ENCODE results near the gene CARD6. TPM values are rescaled to one million over a fixed set of nuclear protein-coding genes. Genes with fewer than 3 reads are reported as not detected.

Gene CARD6
- total and polyA plus RNA-seq, 7 donors = 1.1 to 4.1 (median 3.0) TPM

DNA sequence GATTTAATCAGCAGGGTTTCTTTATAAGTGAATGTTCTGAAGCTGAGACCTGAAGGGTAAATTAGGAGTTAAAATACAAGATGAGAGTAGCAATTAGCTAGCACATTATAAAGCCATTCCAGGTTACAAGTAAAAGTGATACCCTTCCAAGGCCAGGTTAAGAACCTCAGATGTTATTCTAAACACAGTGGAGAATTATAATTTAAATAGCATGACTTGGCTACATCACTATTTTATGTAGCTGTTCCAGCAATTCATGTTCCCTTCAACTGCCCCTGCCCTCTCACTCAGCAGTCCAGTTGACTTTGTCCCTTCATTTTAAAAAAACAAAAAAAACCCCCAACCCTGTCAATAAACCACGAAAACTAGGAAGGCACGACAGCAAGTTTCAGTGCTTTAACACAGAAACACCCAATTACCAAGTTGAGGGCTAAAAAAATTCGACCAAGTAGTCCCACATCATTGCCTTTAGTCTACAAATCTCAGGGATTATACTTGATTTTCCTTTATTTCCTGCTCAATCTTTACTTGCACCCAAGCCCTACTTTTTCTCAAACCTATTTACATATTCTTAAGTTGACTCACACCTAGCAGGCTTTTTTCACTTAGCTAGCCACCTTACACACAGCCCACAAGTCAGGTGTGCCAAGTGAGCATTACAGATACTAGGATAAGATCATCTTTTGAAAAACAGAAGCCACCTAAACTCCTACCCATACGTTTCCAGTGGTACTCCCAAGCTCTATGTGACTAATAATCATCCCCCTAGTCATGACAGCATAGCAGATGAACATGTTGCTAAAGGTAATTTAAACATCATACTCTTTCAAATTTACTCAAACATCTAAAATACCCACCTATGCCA, 9.6 kb upstream of the CARD6 start:
- DNase-seq (no peak), ATAC-seq (no peak)
- TF ChIP-seq, protein P1, sequence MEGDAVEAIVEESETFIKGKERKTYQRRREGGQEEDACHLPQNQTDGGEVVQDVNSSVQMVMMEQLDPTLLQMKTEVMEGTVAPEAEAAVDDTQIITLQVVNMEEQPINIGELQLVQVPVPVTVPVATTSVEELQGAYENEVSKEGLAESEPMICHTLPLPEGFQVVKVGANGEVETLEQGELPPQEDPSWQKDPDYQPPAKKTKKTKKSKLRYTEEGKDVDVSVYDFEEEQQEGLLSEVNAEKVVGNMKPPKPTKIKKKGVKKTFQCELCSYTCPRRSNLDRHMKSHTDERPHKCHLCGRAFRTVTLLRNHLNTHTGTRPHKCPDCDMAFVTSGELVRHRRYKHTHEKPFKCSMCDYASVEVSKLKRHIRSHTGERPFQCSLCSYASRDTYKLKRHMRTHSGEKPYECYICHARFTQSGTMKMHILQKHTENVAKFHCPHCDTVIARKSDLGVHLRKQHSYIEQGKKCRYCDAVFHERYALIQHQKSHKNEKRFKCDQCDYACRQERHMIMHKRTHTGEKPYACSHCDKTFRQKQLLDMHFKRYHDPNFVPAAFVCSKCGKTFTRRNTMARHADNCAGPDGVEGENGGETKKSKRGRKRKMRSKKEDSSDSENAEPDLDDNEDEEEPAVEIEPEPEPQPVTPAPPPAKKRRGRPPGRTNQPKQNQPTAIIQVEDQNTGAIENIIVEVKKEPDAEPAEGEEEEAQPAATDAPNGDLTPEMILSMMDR (IDR thresholded peaks at IDR 0.05) = no peak
- whole genome bisulfite sequencing, 3 donors = 60 to 79% (median 71%) methylated on average over 4 of the region's 4 CpGs
- H3K4me1 ChIP-seq = peaks cover 21% of the 10 kb centered on the region
- H3K27me3 ChIP-seq (ENCODE audit: insufficient read depth in 3 of 3, low read length in 2 of 3) = no peaks in the 10 kb centered on the region
- H3K36me3 ChIP-seq (ENCODE audit: insufficient read depth in 1 of 2, low read depth in 1 of 2) = peaks cover 19 to 77% of the 10 kb centered on the region in 2 donors
- intact Hi-C loops (cut with DNase I) = no loop called here
- H3K4me3 ChIP-seq = no peak overlapping the region
- H3K9me3 ChIP-seq = no peaks in the 10 kb centered on the region
- no peak overlapping the region for H3K27ac ChIP-seq

DNA sequence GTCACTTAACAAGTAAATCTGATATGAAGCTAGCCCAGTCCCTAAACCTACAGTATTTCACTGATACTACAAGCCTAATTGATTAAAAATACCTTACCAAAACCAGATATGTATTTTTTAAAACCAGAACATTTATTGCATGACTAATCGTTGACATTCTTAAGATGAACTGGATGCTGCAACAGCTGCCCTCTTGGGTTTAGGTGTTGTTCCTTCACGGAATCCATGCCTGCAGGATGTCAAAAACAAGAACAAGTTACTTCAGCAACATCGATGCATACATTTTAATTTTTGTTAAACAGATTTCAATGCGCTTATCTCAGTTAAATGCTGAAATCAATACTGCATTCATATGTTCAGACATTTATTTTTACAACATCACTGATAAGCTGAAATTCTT, 8.8 kb upstream of the CARD6 start:
- H3K4me3 ChIP-seq = no peak overlapping the region
- H3K36me3 ChIP-seq (ENCODE audit: insufficient read depth in 1 of 2, low read depth in 1 of 2) = peaks cover 15 to 69% of the 10 kb centered on the region in 2 donors
- intact Hi-C loops (cut with DNase I) = no loop called here
- ATAC-seq (no peak), DNase-seq (no peak)
- WGBS, 3 donors = 83 to 85% (median 85%) methylated on average over 4 of the region's 4 CpGs
- no peak overlapping the region for H3K27ac ChIP-seq
- no peaks in the 10 kb centered on the region for H3K27me3 ChIP-seq (ENCODE audit: insufficient read depth in 3 of 3, low read length in 2 of 3)
- TF ChIP-seq, protein P1 (IDR thresholded peaks at IDR 0.05) = no peak
- H3K9me3 ChIP-seq = no peaks in the 10 kb centered on the region
- peaks cover 22% of the 10 kb centered on the region for H3K4me1 ChIP-seq

DNA sequence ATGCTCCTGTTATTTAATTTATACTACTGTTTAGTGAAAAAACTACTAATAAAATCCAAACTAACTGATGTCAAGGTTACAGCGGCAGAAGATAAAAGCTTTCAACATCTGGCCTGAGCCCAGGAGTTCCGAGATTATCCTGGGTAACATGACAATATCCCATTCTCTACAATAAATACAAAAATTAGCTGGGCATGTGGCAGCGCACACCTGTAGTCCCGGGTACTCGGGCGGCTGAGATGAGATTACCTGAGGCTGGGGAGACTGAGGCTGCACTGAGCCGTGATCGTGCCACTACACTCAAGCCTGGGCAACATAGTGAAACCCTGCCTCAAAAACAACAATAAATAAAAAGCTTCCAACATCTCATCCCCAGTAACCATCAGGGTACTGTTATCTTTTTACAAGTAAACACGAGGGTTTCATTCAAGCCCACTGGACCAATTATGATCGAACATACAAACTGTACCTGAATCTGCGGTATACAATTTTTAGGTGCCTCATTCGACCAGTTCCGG, 7.4 kb upstream of the CARD6 start:
- TF ChIP-seq, protein P1 (IDR thresholded peaks at IDR 0.05) = no peak
- H3K4me1 ChIP-seq = peaks cover 22% of the 10 kb centered on the region
- H3K27ac ChIP-seq = peak overlapping the region; percentile 98
- H3K36me3 ChIP-seq (ENCODE audit: insufficient read depth in 1 of 2, low read depth in 1 of 2) = peaks cover 15 to 55% of the 10 kb centered on the region in 2 donors
- DNase-seq (no peak), ATAC-seq (no peak)
- intact Hi-C loops (cut with DNase I) = loop anchor here in 1 of 2 donors (2.0 kb wide), 1 partner anchor 79 kb away; the partner anchor contains the start of gene TTC33
- H3K9me3 ChIP-seq = no peaks in the 10 kb centered on the region
- H3K27me3 ChIP-seq (ENCODE audit: insufficient read depth in 3 of 3, low read length in 2 of 3) = no peaks in the 10 kb centered on the region
- peak overlapping the region; percentile 97 for H3K4me3 ChIP-seq
- WGBS, 3 donors = 48 to 53% (median 50%) methylated on average over 13 of the region's 13 CpGs

DNA sequence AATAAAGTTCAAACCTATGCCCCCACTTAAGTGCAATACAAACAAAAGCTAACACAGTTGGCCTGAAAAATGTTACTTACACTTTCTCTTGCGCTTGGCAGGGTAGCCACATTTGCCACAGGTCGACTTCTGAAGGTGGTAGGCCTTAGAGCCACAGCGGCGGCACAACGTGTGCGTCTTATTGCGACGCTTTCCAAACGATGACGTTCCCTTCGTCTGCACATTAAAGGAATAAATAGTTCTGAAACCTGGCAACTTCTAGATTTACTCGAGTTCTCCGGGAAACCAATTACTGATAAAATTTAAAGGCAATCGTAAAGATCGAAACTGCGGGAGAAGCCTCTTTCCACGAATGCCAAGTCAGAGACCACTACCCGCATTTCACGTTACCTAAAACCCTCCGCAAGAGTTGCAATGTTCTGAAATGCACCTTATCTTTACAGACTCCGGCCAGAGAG, 6.7 kb upstream of the CARD6 start:
- H3K36me3 ChIP-seq (ENCODE audit: insufficient read depth in 1 of 2, low read depth in 1 of 2) = peaks cover 15 to 48% of the 10 kb centered on the region in 2 donors
- H3K27ac ChIP-seq = peak overlapping the region; percentile 98
- intact Hi-C loops (cut with DNase I) = loop anchor here in 1 of 2 donors (2.0 kb wide), 1 partner anchor 80 kb away; the partner anchor contains the start of gene TTC33
- peaks cover 22% of the 10 kb centered on the region for H3K4me1 ChIP-seq
- no peaks in the 10 kb centered on the region for H3K27me3 ChIP-seq (ENCODE audit: insufficient read depth in 3 of 3, low read length in 2 of 3)
- H3K4me3 ChIP-seq = peak overlapping the region; percentile 97
- TF ChIP-seq, protein P1 (IDR thresholded peaks at IDR 0.05) = no peak
- 0 to 2% (median 1%) methylated on average over 21 of the region's 21 CpGs for WGBS, 3 donors
- ATAC-seq (peak in 1 of 4 donors; percentile 34), DNase-seq (no peak)
- H3K9me3 ChIP-seq = no peaks in the 10 kb centered on the region
